HepG2 (cell line): ENCODE data around the gene PPP4R3A. TPM values are rescaled to one million over a fixed set of nuclear protein-coding genes. Genes with fewer than 3 reads are reported as not detected.

Source experiments
- CREM ChIP-seq, 2 experiments: sonication (generic) in 1 of 2; formaldehyde crosslinking in 1 of 2; IDR thresholded peaks; 2 replicates each; pipeline versions ENCODE4 v1.4.0 to v1.6.1; 2016 to 2020; ENCODE audit warnings: antibody characterized with exemption in 1 of 2, mild to moderate bottlenecking in 1 of 2, missing genetic modification reagents in 1 of 2
- DR1 ChIP-seq: sonication (generic); formaldehyde crosslinking; IDR thresholded peaks from 2 replicates; pipeline ENCODE4 v1.8.0; 2021; ENCODE audit warnings: mild to moderate bottlenecking, missing genetic modification reagents, inconsistent platforms
- FOSL2 ChIP-seq: sonication (generic); formaldehyde crosslinking; IDR thresholded peaks from 2 replicates; pipeline ENCODE4 v1.4.0; 2020; ENCODE audit warnings: missing genetic modification reagents
- GFI1 ChIP-seq: sonication (generic); formaldehyde crosslinking; IDR thresholded peaks from 2 replicates; pipeline ENCODE4 v1.5.0; 2020; ENCODE audit warnings: missing genetic modification reagents, mild to moderate bottlenecking, borderline replicate concordance
- GPN1 ChIP-seq: sonication (generic); formaldehyde crosslinking; IDR thresholded peaks from 2 replicates; pipeline ENCODE4 v1.5.1; 2020; ENCODE audit warnings: missing genetic modification reagents, borderline replicate concordance
- GTF3A ChIP-seq: sonication (generic); formaldehyde crosslinking; conservative IDR thresholded peaks from 2 replicates; pipeline ENCODE4 v1.4.0; 2020; ENCODE audit warnings: mild to moderate bottlenecking, missing genetic modification reagents
- HDAC2 ChIP-seq: sonication (generic); formaldehyde crosslinking; IDR thresholded peaks from 2 replicates; pipeline ENCODE4 v1.4.0; 2020; ENCODE audit warnings: missing genetic modification reagents
- IRF1 ChIP-seq: sonication (generic); formaldehyde crosslinking; IDR thresholded peaks from 2 replicates; pipeline ENCODE4 v1.4.0; 2020; ENCODE audit warnings: low read depth, mild to moderate bottlenecking, missing genetic modification reagents
- NCOA1 ChIP-seq: sonication (generic); formaldehyde crosslinking; IDR thresholded peaks from 2 replicates; pipeline ENCODE4 v1.9.0; 2021; ENCODE audit warnings: missing genetic modification reagents
- NR1H2 ChIP-seq: sonication (generic); formaldehyde crosslinking; IDR thresholded peaks from 2 replicates; pipeline ENCODE4 v1.8.1; 2022; ENCODE audit warnings: low read depth, missing genetic modification reagents, borderline replicate concordance
- NR2F1 ChIP-seq, 2 experiments: fragments of 450-650 bp in 1 of 2; formaldehyde crosslinking in 1 of 2; IDR thresholded peaks; 2 replicates each; pipeline versions ENCODE4 v1.5.0 to v1.6.1; 2016 to 2020; ENCODE audit warnings: mild to moderate bottlenecking in 1 of 2, missing compliant biosample characterization in 1 of 2, missing genetic modification reagents in 1 of 2, moderate library complexity in 1 of 2
- REXO4 ChIP-seq: sonication (generic); formaldehyde crosslinking; IDR thresholded peaks from 2 replicates; pipeline ENCODE4 v1.8.0; 2022; ENCODE audit warnings: missing genetic modification reagents, mild to moderate bottlenecking, borderline replicate concordance
- TBX3 ChIP-seq: fragments of 450-650 bp; IDR thresholded peaks from 2 replicates; pipeline ENCODE4 v1.6.1; 2017; ENCODE audit warnings: antibody characterized with exemption, mild to moderate bottlenecking, inconsistent platforms, borderline replicate concordance
- ZC3H13 ChIP-seq: sonication (generic); formaldehyde crosslinking; IDR thresholded peaks from 2 replicates; pipeline ENCODE4 v1.8.1; 2023; ENCODE audit warnings: mild to moderate bottlenecking, missing genetic modification reagents, moderate library complexity
- ZGPAT ChIP-seq: IDR thresholded peaks from 2 replicates; pipeline ENCODE4 v1.6.1; 2016; ENCODE audit warnings: mild to moderate bottlenecking
- ZNF234 ChIP-seq: sonication (generic); formaldehyde crosslinking; conservative IDR thresholded peaks from 2 replicates; pipeline ENCODE4 v1.5.1; 2020; ENCODE audit warnings: mild to moderate bottlenecking, missing genetic modification reagents
- ZNF331 ChIP-seq: sonication (generic); formaldehyde crosslinking; IDR thresholded peaks from 2 replicates; pipeline ENCODE4 v1.4.0; 2020; ENCODE audit warnings: missing genetic modification reagents
- ZNF460 ChIP-seq: sonication (generic); formaldehyde crosslinking; IDR thresholded peaks from 2 replicates; pipeline ENCODE4 v1.5.1; 2020; ENCODE audit warnings: missing genetic modification reagents, mild to moderate bottlenecking, borderline replicate concordance
- ZNF543 ChIP-seq: sonication (generic); formaldehyde crosslinking; IDR thresholded peaks from 2 replicates; pipeline ENCODE4 v1.4.0; 2020; ENCODE audit warnings: mild to moderate bottlenecking, missing genetic modification reagents
- ZNF589 ChIP-seq: sonication (generic); formaldehyde crosslinking; conservative IDR thresholded peaks from 2 replicates; pipeline ENCODE4 v1.8.0; 2022; ENCODE audit warnings: mild to moderate bottlenecking, moderate library complexity, missing genetic modification reagents
- ZNF672 ChIP-seq: sonication (generic); formaldehyde crosslinking; IDR thresholded peaks from 2 replicates; pipeline ENCODE4 v1.8.1; 2022; ENCODE audit warnings: missing genetic modification reagents
- ZNF687 ChIP-seq: sonication (generic); formaldehyde crosslinking; IDR thresholded peaks from 2 replicates; pipeline ENCODE4 v1.5.1; 2020; ENCODE audit warnings: mild to moderate bottlenecking, missing genetic modification reagents, moderate library complexity
- ZNF773 ChIP-seq: sonication (generic); formaldehyde crosslinking; IDR thresholded peaks from 2 replicates; pipeline ENCODE4 v1.4.0; 2020; ENCODE audit warnings: missing genetic modification reagents, borderline replicate concordance
- polyA plus RNA-seq, 8 experiments: library from polyadenylated mRNA; depleted of rRNA in 3 of 8; stranded (reverse) in 7 of 8; unstranded in 1 of 8; fragments of >200 nt; fragmentation: Illumina TruSeq in 4 of 8; extraction: Trizol in 4 of 8; gene quantifications; 2 replicates each; pipeline versions ENCODE4 v1.2.1 to v1.2.3, GENCODE V29; 2011 to 2016; ENCODE audit warnings: low read depth in 4 of 8, missing spikeins in 1 of 8, mixed read lengths in 1 of 8; ENCODE audit not compliant: insufficient read depth in 1 of 8
- total RNA-seq, 5 experiments: library from RNA; depleted of rRNA; stranded (reverse); fragments of >200 nt; fragmentation: Illumina TruSeq; extraction: Trizol; gene quantifications; 2 replicates each; pipeline ENCODE4 v1.2.3, GENCODE V29; 2016; ENCODE audit warnings: low read depth in 1 of 5

PPP4R3A gene
- total and polyA plus RNA-seq, 2 of the 13 experiments (the other 11 are each of a cell fraction or from before 2014, with no cell fraction given): 22.5 to 57.4 TPM

- TF ChIP-seq ZNF687 (CRISPR knock-in tag) (peak; percentile 59), NR2F1 (CRISPR knock-in tag; IDR thresholded peaks at IDR 0.05) (no peak), ZNF672 (CRISPR knock-in tag) (no peak), REXO4 (CRISPR knock-in tag) (no peak), ZNF460 (no peak), CREM (IDR thresholded peaks at IDR 0.05) (no peak), CREM (CRISPR knock-in tag; IDR thresholded peaks at IDR 0.05) (no peak), GFI1 (CRISPR knock-in tag) (peak; percentile 59; the same call in 1 of the 2 replicates), ZNF773 (CRISPR knock-in tag) (no peak), ZNF589 (CRISPR knock-in tag) (no peak), NR1H2 (CRISPR knock-in tag) (no peak), ZNF543 (CRISPR knock-in tag) (0 out of 2 replicates have a peak, but pooled peaks have one; percentile 34), HDAC2 (CRISPR knock-in tag) (peak; percentile 54), FOSL2 (CRISPR knock-in tag) (no peak), ZNF234 (CRISPR knock-in tag) (no peak), IRF1 (CRISPR knock-in tag) (no peak), DR1 (no peak), ZNF331 (no peak), ZGPAT (CRISPR knock-in tag) (no peak), TBX3 (no peak), GPN1 (CRISPR knock-in tag) (no peak), ZC3H13 (CRISPR knock-in tag) (no peak), GTF3A (CRISPR knock-in tag) (no peak), NCOA1 (CRISPR knock-in tag) (no peak)
These were observed 44.6 kb upstream of the PPP4R3A start (continued) for GRCh38 chr14:91554535-91555332.
